Activated T-helper 1 cell treated with anti-CD3 and anti-CD28 coated beads, Interleukin-12 subunit alpha, Interleukin-12 subunit beta, Interleukin-2, Interleukin-4 antibody, amounts not matched to agents 30 ng/mL and 10 ng/mL and 1 ng/mL, durations not matched to agents 14 hours and 24 hours and 36 hours (primary cell): Measurements from ENCODE around the gene CCDC116. TPM values are rescaled to one million over a fixed set of nuclear protein-coding genes. Genes with fewer than 3 reads are reported as not detected.

Experiments used
- DNase-seq: peaks from one replicate; pipeline ENCODE4 v3.0.0; 2021; ENCODE audit warnings: low spot score
- H3K27ac Mint-ChIP-seq: one replicate; pipeline ENCODE4 v1.8.0; 2021; ENCODE audit warnings: mild to moderate bottlenecking, mixed read lengths
- H3K27me3 Mint-ChIP-seq: one replicate; pipeline ENCODE4 v1.8.0; 2022; ENCODE audit warnings: mild to moderate bottlenecking, moderate library complexity, mixed read lengths; ENCODE audit not compliant: insufficient read depth
- H3K36me3 Mint-ChIP-seq: one replicate; pipeline ENCODE4 v1.8.0; 2021; ENCODE audit warnings: low read depth, mixed read lengths
- H3K4me1 Mint-ChIP-seq: one replicate; pipeline ENCODE4 v1.8.0; 2021; ENCODE audit warnings: low read depth, mixed read lengths
- H3K4me3 Mint-ChIP-seq: one replicate; pipeline ENCODE4 v1.8.0; 2021; ENCODE audit warnings: mild to moderate bottlenecking, moderate library complexity, mixed read lengths
- H3K9me3 Mint-ChIP-seq: one replicate; pipeline ENCODE4 v1.8.0; 2021; ENCODE audit warnings: mixed read lengths
- intact Hi-C: fragments of 100-400 bp; cut with micrococcal nuclease; formaldehyde crosslinking; loops from one replicate; pipeline ENCODE4 v1.15.1; 2024
- total RNA-seq: library from RNA; stranded (reverse); gene quantifications from 2 replicates; pipeline ENCODE4 v1.2.3, GENCODE V29; 2022

The CCDC116 gene
- total RNA-seq, 1 donor from 2014 or later, result 0.73 TPM

GRCh38 chr22:21652547-21653545, 20.3 kb downstream of the CCDC116 start:
- intact Hi-C loops, result loop anchor here (1.0 to 2.0 kb wide), 2 partner anchors 11 to 14 kb away; partner anchors contain the start of genes PPIL2 and SDF2L1
- peak overlapping the region; percentile 88 for H3K4me3 Mint-ChIP-seq

GRCh38 chr22:21657020-21657359, 24.4 kb downstream of the CCDC116 start:
- Mint-ChIP-seq H3K4me3 (peak overlapping the region; percentile 78), H3K27me3 (no peaks in the 10 kb centered on the region), H3K36me3 (no peaks in the 10 kb centered on the region), H3K9me3 (no peaks in the 10 kb centered on the region), H3K27ac (peak overlapping the region; percentile 64), H3K4me1 (peaks cover 18% of the 10 kb centered on the region)
- no peak for DNase-seq
- intact Hi-C loops, result loop anchor here (1.0 kb wide), 2 partner anchors 9 to 15 kb away; partner anchors contain the start of genes PPIL2 and SDF2L1

More at GRCh38 chr22:21652547-21653545, 20.3 kb downstream of the CCDC116 start:
- Mint-ChIP-seq H3K36me3 (peaks cover 8% of the 10 kb centered on the region), H3K9me3 (no peaks in the 10 kb centered on the region), H3K27me3 (no peaks in the 10 kb centered on the region), H3K4me1 (peaks cover 35% of the 10 kb centered on the region), H3K27ac (peak overlapping the region; percentile 80)
- DNase-seq, result no peak

- peaks cover 18% of the 10 kb centered on the region for H3K4me1 Mint-ChIP-seq
- no peaks in the 10 kb centered on the region for H3K27me3 Mint-ChIP-seq
- H3K27ac Mint-ChIP-seq, result peak overlapping the region; percentile 78
- intact Hi-C loops, result loop anchor here (1.0 kb wide), 2 partner anchors 9 to 15 kb away; partner anchors contain the start of genes PPIL2 and SDF2L1
- H3K9me3 Mint-ChIP-seq, result no peaks in the 10 kb centered on the region
- DNase-seq, result peak; percentile 82
- peak overlapping the region; percentile 88 for H3K4me3 Mint-ChIP-seq
- no peaks in the 10 kb centered on the region for H3K36me3 Mint-ChIP-seq
Observed at GRCh38 chr22:21657360-21658032, 24.9 kb downstream of the CCDC116 start.

- Mint-ChIP-seq H3K36me3 (no peaks in the 10 kb centered on the region), H3K9me3 (no peaks in the 10 kb centered on the region), H3K4me3 (no peak overlapping the region), H3K27me3 (no peaks in the 10 kb centered on the region), H3K27ac (no peak overlapping the region), H3K4me1 (peaks cover 15% of the 10 kb centered on the region)
- intact Hi-C loops, result no loop called here
- DNase-seq, result no peak
Observed at GRCh38 chr22:21659864-21660525, 27.4 kb downstream of the CCDC116 start.

- Mint-ChIP-seq H3K27ac (no peak overlapping the region), H3K27me3 (no peaks in the 10 kb centered on the region), H3K36me3 (no peaks in the 10 kb centered on the region), H3K9me3 (no peaks in the 10 kb centered on the region), H3K4me3 (no peak overlapping the region), H3K4me1 (peaks cover 22% of the 10 kb centered on the region)
- intact Hi-C loops, result no loop called here
- no peak for DNase-seq
Observed at GRCh38 chr22:21660904-21661303, 28.3 kb downstream of the CCDC116 start.

GRCh38 chr22:21661991-21662390, 29.4 kb downstream of the CCDC116 start:
- Mint-ChIP-seq H3K9me3 (no peaks in the 10 kb centered on the region), H3K27ac (no peak overlapping the region), H3K4me3 (no peak overlapping the region), H3K36me3 (no peaks in the 10 kb centered on the region), H3K4me1 (peaks cover 20% of the 10 kb centered on the region), H3K27me3 (no peaks in the 10 kb centered on the region)
- intact Hi-C loops, result no loop called here
- DNase-seq, result no peak

- Mint-ChIP-seq H3K36me3 (peaks cover 3% of the 10 kb centered on the region), H3K27me3 (no peaks in the 10 kb centered on the region), H3K27ac (no peak overlapping the region), H3K4me3 (no peak overlapping the region), H3K9me3 (no peaks in the 10 kb centered on the region), H3K4me1 (peaks cover 25% of the 10 kb centered on the region)
- intact Hi-C loops, result no loop called here
- DNase-seq, result no peak
Observed at GRCh38 chr22:21663738-21664137, 31.2 kb downstream of the CCDC116 start.

GRCh38 chr22:21665047-21665851, 32.7 kb downstream of the CCDC116 start:
- H3K27me3 Mint-ChIP-seq, result no peaks in the 10 kb centered on the region
- H3K4me3 Mint-ChIP-seq, result peak overlapping the region; percentile 99
- DNase-seq, result no peak
- peaks cover 9% of the 10 kb centered on the region for H3K36me3 Mint-ChIP-seq
- intact Hi-C loops, result loop anchor here (5.0 kb wide), 2 partner anchors 202 to 287 kb away; partner anchors contain the start of genes MAPK1 and PPM1F
- H3K27ac Mint-ChIP-seq, result peak overlapping the region; percentile 97
- peaks cover 30% of the 10 kb centered on the region for H3K4me1 Mint-ChIP-seq
- no peaks in the 10 kb centered on the region for H3K9me3 Mint-ChIP-seq

- intact Hi-C loops, result loop anchor here (1.0 to 5.0 kb wide), 5 partner anchors 9 to 286 kb away; partner anchors contain the start of genes MAPK1, PPM1F and YPEL1
Observed at GRCh38 chr22:21666786-21667185, 34.2 kb downstream of the CCDC116 start.

GRCh38 chr22:21669026-21669425, 36.5 kb downstream of the CCDC116 start:
- no peaks in the 10 kb centered on the region for H3K27me3 Mint-ChIP-seq
- H3K4me1 Mint-ChIP-seq, result peaks cover 30% of the 10 kb centered on the region
- no peaks in the 10 kb centered on the region for H3K9me3 Mint-ChIP-seq
- H3K27ac Mint-ChIP-seq, result no peak overlapping the region
- DNase-seq, result no peak
- peak overlapping the region; percentile 26 for H3K4me3 Mint-ChIP-seq
- peaks cover 34% of the 10 kb centered on the region for H3K36me3 Mint-ChIP-seq
- intact Hi-C loops, result loop anchor here (5.0 kb wide), 2 partner anchors 198 to 283 kb away; partner anchors contain the start of genes MAPK1 and PPM1F

More at GRCh38 chr22:21666786-21667185, 34.2 kb downstream of the CCDC116 start:
- no peak for DNase-seq
- H3K9me3 Mint-ChIP-seq, result no peaks in the 10 kb centered on the region
- no peaks in the 10 kb centered on the region for H3K27me3 Mint-ChIP-seq
- peaks cover 30% of the 10 kb centered on the region for H3K4me1 Mint-ChIP-seq
- H3K36me3 Mint-ChIP-seq, result peaks cover 19% of the 10 kb centered on the region
- peak overlapping the region; percentile 97 for H3K27ac Mint-ChIP-seq
- H3K4me3 Mint-ChIP-seq, result peak overlapping the region; percentile 99

GRCh38 chr22:21672107-21672629, 39.6 kb downstream of the CCDC116 start:
- no peak for DNase-seq
- Mint-ChIP-seq H3K4me3 (no peak overlapping the region), H3K4me1 (peaks cover 10% of the 10 kb centered on the region), H3K27ac (no peak overlapping the region), H3K9me3 (no peaks in the 10 kb centered on the region), H3K36me3 (peaks cover 47% of the 10 kb centered on the region), H3K27me3 (no peaks in the 10 kb centered on the region)
- intact Hi-C loops, result no loop called here
